MM.1S (cell line): ENCODE measurements around the gene CCDC154.

ENCODE experiments used
- DNase-seq: peaks from one replicate; pipeline ENCODE4 v3.0.0-alpha.2; 2015
- H2AFZ ChIP-seq: fragments of 300-600 bp; sonication (generic); 2 replicates; pipeline ENCODE4 v1.6.0; 2016; ENCODE audit warnings: antibody characterized with exemption, low read length
- H3F3A ChIP-seq: fragments of 300-600 bp; sonication (generic); 2 replicates; pipeline ENCODE4 v1.6.1; 2016; ENCODE audit warnings: mild to moderate bottlenecking, antibody characterized with exemption, low read length, moderate library complexity, mixed read lengths; ENCODE audit not compliant: insufficient read depth
- H3K27ac ChIP-seq: fragments of 300-600 bp; sonication (generic); 2 replicates; pipeline ENCODE4 v1.5.1; 2016; ENCODE audit warnings: mild to moderate bottlenecking, low read length
- H3K27me3 ChIP-seq: fragments of 300-600 bp; sonication (generic); replicated peaks from 2 replicates; pipeline ENCODE4 v1.6.0; 2016; ENCODE audit warnings: low read length; ENCODE audit not compliant: insufficient read depth
- H3K36me3 ChIP-seq: fragments of 300-600 bp; sonication (generic); replicated peaks from 2 replicates; pipeline ENCODE4 v1.6.1; 2016; ENCODE audit warnings: mild to moderate bottlenecking, low read length, mixed read lengths; ENCODE audit not compliant: insufficient read depth
- H3K4me1 ChIP-seq: fragments of 300-600 bp; sonication (generic); 2 replicates; pipeline ENCODE4 v1.6.1; 2016; ENCODE audit warnings: low read length, mixed read lengths
- H3K4me2 ChIP-seq: fragments of 300-600 bp; sonication (generic); 2 replicates; pipeline ENCODE4 v1.6.0; 2016; ENCODE audit warnings: low read depth, low read length
- H3K4me3 ChIP-seq: fragments of 300-600 bp; sonication (generic); 2 replicates; pipeline ENCODE4 v1.5.1; 2016; ENCODE audit warnings: low read length, mixed read lengths
- H3K79me2 ChIP-seq: fragments of 300-600 bp; sonication (generic); 2 replicates; pipeline ENCODE4 v1.6.1; 2016; ENCODE audit warnings: mixed run types, low read length, mixed read lengths
- H3K9ac ChIP-seq: fragments of 300-600 bp; sonication (generic); 2 replicates; pipeline ENCODE4 v1.6.1; 2016; ENCODE audit warnings: low read length, mixed read lengths
- H3K9me2 ChIP-seq: fragments of 300-600 bp; sonication (generic); replicated peaks from 2 replicates; pipeline ENCODE4 v1.6.1; 2016; ENCODE audit warnings: mild to moderate bottlenecking, low read length, mixed read lengths; ENCODE audit not compliant: insufficient read depth
- H3K9me3 ChIP-seq: fragments of 300-600 bp; sonication (generic); replicated peaks from 2 replicates; pipeline ENCODE4 v1.6.1; 2016; ENCODE audit warnings: mild to moderate bottlenecking, low read length, mixed read lengths; ENCODE audit not compliant: insufficient read depth
- H4K20me1 ChIP-seq: fragments of 300-600 bp; sonication (generic); 2 replicates; pipeline ENCODE4 v1.6.1; 2016; ENCODE audit warnings: mild to moderate bottlenecking, low read length, moderate library complexity, mixed read lengths; ENCODE audit not compliant: insufficient read depth
- CTCF ChIP-seq: fragments of 300-600 bp; sonication (generic); IDR thresholded peaks from 2 replicates; pipeline ENCODE4 v1.5.1; 2016; ENCODE audit warnings: antibody characterized with exemption, low read length, mixed read lengths
- EZH2 ChIP-seq: fragments of 300-600 bp; sonication (generic); optimal IDR thresholded peaks from 2 replicates; pipeline ENCODE3; 2017; ENCODE audit warnings: low read depth, mild to moderate bottlenecking, antibody characterized with exemption, low read length, mixed read lengths
- EZH2phosphoT487 ChIP-seq: fragments of 300-600 bp; sonication (generic); IDR thresholded peaks from 2 replicates; pipeline ENCODE4 v1.6.1; 2018; ENCODE audit warnings: antibody characterized with exemption, low read length

CCDC154 gene

GRCh38 chr16:1392826-1393225, 51.5 kb downstream of the CCDC154 start:
- no peak overlapping the region for H3K9ac ChIP-seq
- H3K4me1 ChIP-seq: no peaks in the 10 kb centered on the region

DNA sequence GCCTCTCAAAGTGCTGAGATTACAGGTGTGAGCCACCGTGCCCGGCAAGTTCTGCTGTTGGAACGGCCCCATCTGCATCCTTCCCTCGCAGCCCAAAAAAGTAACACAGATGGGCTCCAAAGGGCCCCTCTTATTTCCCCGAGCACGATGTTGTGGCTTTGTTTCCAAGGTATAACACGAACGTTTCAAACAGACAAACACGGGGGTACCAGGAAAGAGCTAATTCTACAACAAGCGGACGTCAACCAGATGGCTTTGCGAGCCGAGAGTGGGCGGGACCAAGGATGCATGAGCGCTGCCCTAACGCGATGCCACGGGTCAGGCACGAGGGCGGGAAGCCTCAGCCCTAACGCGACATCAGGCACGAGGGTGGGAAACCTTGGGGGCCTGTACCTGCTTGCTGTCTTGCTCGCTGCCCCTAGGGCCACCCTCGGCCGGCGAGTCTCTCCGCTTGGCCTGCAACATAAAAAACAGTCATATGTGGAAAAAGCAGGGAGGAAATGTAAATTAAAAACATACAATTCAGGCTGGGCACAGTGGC, 54.0 kb downstream of the CCDC154 start:
- Histone ChIP-seq H2AFZ (no peak overlapping the region), H3K4me1 (no peaks in the 10 kb centered on the region), H3K9ac (no peak overlapping the region), H3K36me3 (no peaks in the 10 kb centered on the region), H3K9me3 (no peaks in the 10 kb centered on the region), H3K4me3 (no peak overlapping the region), H3K4me2 (no peak overlapping the region), H3K79me2 (no peaks in the 10 kb centered on the region; the same call in 1 of the 2 replicates), H3F3A (no peaks in the 10 kb centered on the region), H3K9me2 (no peaks in the 10 kb centered on the region), H3K27me3 (no peaks in the 10 kb centered on the region), H4K20me1 (no peaks in the 10 kb centered on the region), H3K27ac (no peak overlapping the region)
- TF ChIP-seq EZH2: no peak
- no peak for TF ChIP-seq EZH2phosphoT487
- TF ChIP-seq CTCF: no peak
- DNase-seq: no peak

More at GRCh38 chr16:1392826-1393225, 51.5 kb downstream of the CCDC154 start:
- H3K27ac ChIP-seq: no peak overlapping the region
- DNase-seq: no peak
- H2AFZ ChIP-seq: no peak overlapping the region
- H3K27me3 ChIP-seq: no peaks in the 10 kb centered on the region
- H4K20me1 ChIP-seq: no peaks in the 10 kb centered on the region
- no peak overlapping the region for H3K4me3 ChIP-seq
- H3K79me2 ChIP-seq: no peaks in the 10 kb centered on the region; the same call in 1 of the 2 replicates
- no peaks in the 10 kb centered on the region for H3K9me2 ChIP-seq
- H3K9me3 ChIP-seq: no peaks in the 10 kb centered on the region
- no peak for TF ChIP-seq EZH2phosphoT487
- TF ChIP-seq EZH2: no peak
- TF ChIP-seq CTCF: no peak
- H3K4me2 ChIP-seq: no peak overlapping the region
- no peaks in the 10 kb centered on the region for H3F3A ChIP-seq
- H3K36me3 ChIP-seq: no peaks in the 10 kb centered on the region

GRCh38 chr16:1389762-1390161, 54.6 kb downstream of the CCDC154 start:
- H3K4me2 ChIP-seq: no peak overlapping the region
- H3K9ac ChIP-seq: no peak overlapping the region
- no peak overlapping the region for H3K27ac ChIP-seq
- H3F3A ChIP-seq: no peaks in the 10 kb centered on the region
- H3K79me2 ChIP-seq: no peaks in the 10 kb centered on the region; the same call in 1 of the 2 replicates
- no peak for DNase-seq
- H3K4me3 ChIP-seq: no peak overlapping the region
- H3K9me2 ChIP-seq: no peaks in the 10 kb centered on the region
- no peaks in the 10 kb centered on the region for H3K4me1 ChIP-seq
- no peaks in the 10 kb centered on the region for H3K9me3 ChIP-seq
- no peaks in the 10 kb centered on the region for H3K36me3 ChIP-seq
- H3K27me3 ChIP-seq: no peaks in the 10 kb centered on the region
- no peaks in the 10 kb centered on the region for H4K20me1 ChIP-seq
- no peak overlapping the region for H2AFZ ChIP-seq
- no peak for TF ChIP-seq EZH2phosphoT487
- TF ChIP-seq EZH2: no peak
- no peak for TF ChIP-seq CTCF
